ENCODE data around the gene RBM12. TPM values are rescaled to one million over a fixed set of nuclear protein-coding genes. Genes with fewer than 3 reads are reported as not detected.

The RBM12 gene
- total and polyA plus RNA-seq, 2 of the 8 experiments (the other 6 are each of a cell fraction or from before 2014, with no cell fraction given): 187 to 214 TPM

DNA sequence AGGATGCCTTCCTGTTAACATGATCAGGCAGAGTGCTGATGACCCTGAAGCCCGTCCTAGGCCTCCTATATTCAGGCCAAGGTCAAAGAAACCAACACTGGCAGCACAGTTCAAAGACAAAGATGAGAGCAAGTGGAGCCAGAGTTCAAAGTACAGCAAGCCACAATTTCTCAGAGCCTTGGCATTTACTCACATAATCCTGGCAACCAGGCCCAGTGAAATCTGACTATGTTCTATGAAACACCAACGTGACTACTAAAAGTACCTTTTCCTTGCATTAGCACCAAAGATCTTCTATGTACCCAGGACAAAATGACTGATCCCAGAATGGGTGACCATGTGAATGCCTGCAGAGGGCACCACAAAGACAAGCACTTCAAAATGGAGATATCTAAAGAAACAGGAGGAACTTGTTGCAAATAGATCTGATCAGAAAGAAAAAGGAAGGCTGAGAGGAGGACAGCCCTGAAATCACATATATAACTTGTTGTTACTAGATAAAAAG, 30.6 kb upstream of the RBM12 start:
- H3K18ac ChIP-seq (ENCODE audit: extremely low read depth, low read length): no peak overlapping the region
- H4K20me1 ChIP-seq (replicated peaks in 1 of 2; ENCODE audit: control insufficient read depth in 1 of 2, insufficient read depth in 2 of 2, low read length in 2 of 2): no peaks in the 10 kb centered on the region
- no peak overlapping the region for H2BK12ac ChIP-seq (ENCODE audit: low read depth, low read length)
- peaks cover 0 to 7% (median 0%) of the 10 kb centered on the region in 4 experiments; a peak in 2 of 8 replicates for H3K36me3 ChIP-seq (ENCODE audit: control insufficient read depth in 2 of 4, insufficient read depth in 4 of 4, low read length in 3 of 4)
- no peak overlapping the region for H2BK15ac ChIP-seq (ENCODE audit: low read length)
- H3K4ac ChIP-seq (replicated peaks; ENCODE audit: insufficient read length, low read depth, low read length): no peak overlapping the region
- H2AFZ ChIP-seq (ENCODE audit: low read length): no peak overlapping the region
- H2BK5ac ChIP-seq (ENCODE audit: low read depth, low read length): no peak overlapping the region
- CTCF ChIA-PET (ENCODE audit: partially characterized antibody): no interaction called here
- no peak for DNase-seq (ENCODE audit: low read depth in 1 of 2, low spot score in 2 of 2)
- H3K4me3 ChIP-seq (ENCODE audit: extremely low read depth in 1 of 4, insufficient read depth in 2 of 4, low read depth in 3 of 4, low read length in 4 of 4): no peak overlapping the region
- no peaks in the 10 kb centered on the region for H3K9me3 ChIP-seq (ENCODE audit: insufficient read depth in 2 of 2, low read depth in 1 of 2, low read length in 1 of 2)
- FAIRE-seq: no peak
- H3K4me1 ChIP-seq (replicated peaks in 1 of 4; ENCODE audit: control insufficient read depth in 3 of 4, insufficient read depth in 4 of 4, low read length in 3 of 4): peaks cover 0 to 2% (median under 1%) of the 10 kb centered on the region in 4 experiments; a peak in 3 of 7 replicates
- H3K27ac ChIP-seq (ENCODE audit: low read depth, low read length): no peak overlapping the region
- H4K91ac ChIP-seq (replicated peaks; ENCODE audit: insufficient read length, low read length): no peak overlapping the region
- no peak overlapping the region for H2AK5ac ChIP-seq (ENCODE audit: low read depth, low read length)
- H3K4me2 ChIP-seq (ENCODE audit: insufficient read depth in 1 of 2, low read depth in 2 of 2, low read length in 2 of 2): no peak overlapping the region
- H4K8ac ChIP-seq (ENCODE audit: extremely low read depth, insufficient read depth, low read length): no peak overlapping the region
- peaks cover 13% of the 10 kb centered on the region for H3K23me2 ChIP-seq (ENCODE audit: low read depth, low read length)
- POLR2A ChIA-PET (ENCODE audit: partially characterized antibody): no interaction called here
- WGBS, 2 experiments (ENCODE audit: extremely low coverage in 1 of 2, insufficient coverage in 1 of 2, insufficient read length in 1 of 2, insufficient replicate concordance in 2 of 2, low coverage in 1 of 2, low lambda C conversion rate in 2 of 2, missing lambda C conversion rate in 1 of 2): 91% methylated on average over 2 of the region's 2 CpGs; no CpG with 5 or more reads in 1 of the 2 experiments
- peaks cover 0 to 6% of the 10 kb centered on the region in 2 experiments; a peak in 2 of 4 replicates for H3K79me2 ChIP-seq (ENCODE audit: control insufficient read depth in 1 of 2, insufficient read depth in 2 of 2, low read length in 2 of 2)
- no peak overlapping the region for H4K5ac ChIP-seq (ENCODE audit: insufficient read length, low read depth, low read length)
- H3K27me3 ChIP-seq (replicated peaks in 1 of 4; ENCODE audit: control insufficient read depth in 3 of 4, extremely low read depth in 1 of 4, insufficient read depth in 3 of 4, low read length in 3 of 4): no peaks in the 10 kb centered on the region
- no peak overlapping the region for H2BK120ac ChIP-seq (replicated peaks; ENCODE audit: low read depth, low read length)
- H3K56ac ChIP-seq (replicated peaks; ENCODE audit: insufficient read length, low read depth, low read length): no peak overlapping the region
- no peak overlapping the region for H2BK20ac ChIP-seq (ENCODE audit: low read length)
- no peak overlapping the region for H3K9ac ChIP-seq (replicated peaks in 1 of 4; ENCODE audit: extremely low read depth in 1 of 4, low read depth in 3 of 4, low read length in 3 of 4)
- no peaks in the 10 kb centered on the region for H3K79me1 ChIP-seq (ENCODE audit: low read depth, low read length)
- H3K23ac ChIP-seq (ENCODE audit: insufficient read length): no peak overlapping the region
- H3K14ac ChIP-seq (ENCODE audit: insufficient read length): no peak overlapping the region
- TF ChIP-seq GABPA (IDR thresholded peaks at IDR 0.05; ENCODE audit: borderline replicate concordance, insufficient read depth, low read length) (no peak), RAD21 (IDR thresholded peaks at IDR 0.05 in 1 of 2, conservative IDR thresholded peaks at IDR 0.05 in 1 of 2; ENCODE audit: low read depth in 2 of 2, low read length in 2 of 2) (no peak), CBX5 (IDR thresholded peaks at IDR 0.05; ENCODE audit: low read depth, low read length) (no peak), SP2 (IDR thresholded peaks at IDR 0.05; ENCODE audit: low read length) (no peak), SUZ12 (IDR thresholded peaks at IDR 0.05; ENCODE audit: low read length) (no peak), SIN3A (conservative IDR thresholded peaks at IDR 0.05 in 1 of 2, IDR thresholded peaks at IDR 0.05 in 1 of 2; ENCODE audit: low read depth in 1 of 2, low read length in 2 of 2) (no peak), SAP30 (IDR thresholded peaks at IDR 0.05; ENCODE audit: insufficient read depth, insufficient replicate concordance, low read length) (no peak), SIRT6 (IDR thresholded peaks at IDR 0.05; ENCODE audit: low read length) (no peak), BCL11A (IDR thresholded peaks at IDR 0.05; ENCODE audit: low read depth in 2 of 2, low read length in 2 of 2) (no peak), TEAD4 (IDR thresholded peaks at IDR 0.05; ENCODE audit: low read depth, low read length) (no peak)
- TF ChIP-seq, protein P1, sequence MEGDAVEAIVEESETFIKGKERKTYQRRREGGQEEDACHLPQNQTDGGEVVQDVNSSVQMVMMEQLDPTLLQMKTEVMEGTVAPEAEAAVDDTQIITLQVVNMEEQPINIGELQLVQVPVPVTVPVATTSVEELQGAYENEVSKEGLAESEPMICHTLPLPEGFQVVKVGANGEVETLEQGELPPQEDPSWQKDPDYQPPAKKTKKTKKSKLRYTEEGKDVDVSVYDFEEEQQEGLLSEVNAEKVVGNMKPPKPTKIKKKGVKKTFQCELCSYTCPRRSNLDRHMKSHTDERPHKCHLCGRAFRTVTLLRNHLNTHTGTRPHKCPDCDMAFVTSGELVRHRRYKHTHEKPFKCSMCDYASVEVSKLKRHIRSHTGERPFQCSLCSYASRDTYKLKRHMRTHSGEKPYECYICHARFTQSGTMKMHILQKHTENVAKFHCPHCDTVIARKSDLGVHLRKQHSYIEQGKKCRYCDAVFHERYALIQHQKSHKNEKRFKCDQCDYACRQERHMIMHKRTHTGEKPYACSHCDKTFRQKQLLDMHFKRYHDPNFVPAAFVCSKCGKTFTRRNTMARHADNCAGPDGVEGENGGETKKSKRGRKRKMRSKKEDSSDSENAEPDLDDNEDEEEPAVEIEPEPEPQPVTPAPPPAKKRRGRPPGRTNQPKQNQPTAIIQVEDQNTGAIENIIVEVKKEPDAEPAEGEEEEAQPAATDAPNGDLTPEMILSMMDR (IDR thresholded peaks at IDR 0.05; ENCODE audit: control extremely low read depth in 1 of 3, insufficient read depth in 1 of 3, low read depth in 1 of 3, low read length in 3 of 3): no peak
